Activated T-cell treated with anti-CD3 and anti-CD28 coated beads, Interleukin-2, amount 50 U/mL, for 48 hours (primary cell): ENCODE data around the gene GRIN2A.
A peak's percentile ranks its signal among the peaks of the same experiment; 100 is the strongest.

Source experiments
- DNase-seq, 2 experiments: peaks; one replicate each; pipeline ENCODE4 v3.0.0-alpha.2; 2020

GRIN2A gene

GRCh38 chr16:10085078-10085798 lies 97.0 kb downstream of the GRIN2A start:
- DNase-seq: no peak

GRCh38 chr16:10083301-10083700 lies 98.9 kb downstream of the GRIN2A start:
- no peak for DNase-seq

GRCh38 chr16:10081201-10081940 lies 100.9 kb downstream of the GRIN2A start:
- no peak for DNase-seq

- DNase-seq: no peak
These were observed 102.0 kb downstream of the GRIN2A start for GRCh38 chr16:10080051-10080772.

- no peak for DNase-seq
These were observed 103.7 kb downstream of the GRIN2A start for GRCh38 chr16:10078541-10078949.

GRCh38 chr16:10077861-10078260 lies 104.4 kb downstream of the GRIN2A start:
- no peak for DNase-seq

GRCh38 chr16:10076037-10076436 lies 106.2 kb downstream of the GRIN2A start:
- DNase-seq: no peak

GRCh38 chr16:10070591-10070990 lies 111.6 kb downstream of the GRIN2A start:
- no peak for DNase-seq

GRCh38 chr16:10069374-10069773 lies 112.9 kb downstream of the GRIN2A start:
- no peak for DNase-seq

GRCh38 chr16:10067835-10068234 lies 114.4 kb downstream of the GRIN2A start:
- DNase-seq: no peak

GRCh38 chr16:10067406-10067805 lies 114.8 kb downstream of the GRIN2A start:
- no peak for DNase-seq

- no peak for DNase-seq
These were observed 117.2 kb downstream of the GRIN2A start for GRCh38 chr16:10065019-10065418.

- DNase-seq: no peak
These were observed 133.4 kb downstream of the GRIN2A start for GRCh38 chr16:10048850-10049249.

GRCh38 chr16:10045947-10046346 lies 136.3 kb downstream of the GRIN2A start:
- no peak for DNase-seq

- DNase-seq: no peak
These were observed 136.9 kb downstream of the GRIN2A start for GRCh38 chr16:10045291-10045775.

- no peak for DNase-seq
These were observed 141.8 kb downstream of the GRIN2A start for GRCh38 chr16:10040136-10041080.

GRCh38 chr16:10039220-10040096 lies 142.8 kb downstream of the GRIN2A start:
- peak in 1 of 2 experiments; percentile 15 for DNase-seq

- DNase-seq: no peak
These were observed 144.5 kb downstream of the GRIN2A start for GRCh38 chr16:10037751-10038150.

GRCh38 chr16:10036956-10037355 lies 145.3 kb downstream of the GRIN2A start:
- DNase-seq: no peak

- DNase-seq: no peak
These were observed 148.7 kb downstream of the GRIN2A start for GRCh38 chr16:10033556-10033955.

- no peak for DNase-seq
These were observed 150.3 kb downstream of the GRIN2A start for GRCh38 chr16:10031955-10032354.
